ENCODE results near the gene DNAJC21. TPM values are rescaled to one million over a fixed set of nuclear protein-coding genes. Genes with fewer than 3 reads are reported as not detected.
A peak's percentile ranks its signal among the peaks of the same experiment; 100 is the strongest.

DNAJC21 gene
- total and polyA plus RNA-seq, 9 of the 15 experiments (the other 6 are each of a cell fraction or from before 2014, with no cell fraction given): 26.6 to 105 (median 70.7) TPM

GRCh38 chr5:34914671-34915138 is 14.7 kb upstream of the DNAJC21 start (continued):
- TF ChIP-seq MNT (conservative IDR thresholded peaks at IDR 0.05) (peak; percentile 71 to 85), CEBPB (tag; IDR thresholded peaks at IDR 0.05) (peak; percentile 95), NFIC (IDR thresholded peaks at IDR 0.05) (peak; percentile 29), MXI1 (IDR thresholded peaks at IDR 0.05; ENCODE audit: low read depth, low read length) (peak; percentile 51; the same call in 1 of the 2 replicates), NUFIP1 (IDR thresholded peaks at IDR 0.05; ENCODE audit: partially characterized antibody) (no peak), MEIS2 (IDR thresholded peaks at IDR 0.05; ENCODE audit: partially characterized antibody) (peak; percentile 4), CAMTA2 (CRISPR knock-in tag; conservative IDR thresholded peaks at IDR 0.05) (no peak), NR3C1 (CRISPR knock-in tag; IDR thresholded peaks at IDR 0.05) (0 out of 2 replicates have a peak, but pooled peaks have one; percentile 6), ZNF12 (CRISPR knock-in tag; IDR thresholded peaks at IDR 0.05) (0 out of 2 replicates have a peak, but pooled peaks have one; percentile 18), CREM (IDR thresholded peaks at IDR 0.05; ENCODE audit: low read depth) (peak; percentile 34; the same call in 1 of the 2 replicates), CBX5 (IDR thresholded peaks at IDR 0.05; ENCODE audit: borderline replicate concordance, low read depth) (peak; percentile 8; the same call in 1 of the 2 replicates), PHF20 (IDR thresholded peaks at IDR 0.05; ENCODE audit: partially characterized antibody) (no peak), GATAD2A (IDR thresholded peaks at IDR 0.05) (no peak), CUX1 (CRISPR knock-in tag; IDR thresholded peaks at IDR 0.05) (no peak), TEAD1 (CRISPR knock-in tag; IDR thresholded peaks at IDR 0.05) (0 out of 4 replicates have a peak, but pooled peaks of 1 of the 2 experiments have one; percentile 13), RBBP5 (IDR thresholded peaks at IDR 0.05; ENCODE audit: borderline replicate concordance, insufficient read depth, low read length, poor library complexity, severe bottlenecking) (peak; percentile 52), DPF2 (IDR thresholded peaks at IDR 0.05) (peak; percentile 36; the same call in 1 of the 2 replicates), ETV1 (tag; conservative IDR thresholded peaks at IDR 0.05; ENCODE audit: low read depth) (no peak), KDM1A (IDR thresholded peaks at IDR 0.05) (peak in 1 of 2 experiments; percentile 52; a peak in 1 of 4 replicates), ZNF79 (CRISPR knock-in tag; IDR thresholded peaks at IDR 0.05; ENCODE audit: low read depth) (no peak), ZKSCAN8 (CRISPR knock-in tag; IDR thresholded peaks at IDR 0.05) (no peak), FOXP1 (CRISPR knock-in tag; IDR thresholded peaks at IDR 0.05) (0 out of 2 replicates have a peak, but pooled peaks have one; percentile 16), CEBPG (CRISPR knock-in tag; IDR thresholded peaks at IDR 0.05) (peak; percentile 74), CEBPG (tag; conservative IDR thresholded peaks at IDR 0.05 in 1 of 2, IDR thresholded peaks at IDR 0.05 in 1 of 2) (peak; percentile 68 to 73)
